GM18870 (cell line): ENCODE data around the gene RBM10.
"Not testable (repeated sequence)": the region's sequence is repeated elsewhere in the genome, so short reads cannot be mapped to it uniquely, and the experiment has no call there.

Experiments
- ATAC-seq: cut with Tn5 transposase; IDR thresholded peaks from one replicate; pipeline ENCODE4 v1.9.1; 2021; ENCODE audit warnings: moderate library complexity; ENCODE audit not compliant: unreplicated experiment

The RBM10 gene, protein sequence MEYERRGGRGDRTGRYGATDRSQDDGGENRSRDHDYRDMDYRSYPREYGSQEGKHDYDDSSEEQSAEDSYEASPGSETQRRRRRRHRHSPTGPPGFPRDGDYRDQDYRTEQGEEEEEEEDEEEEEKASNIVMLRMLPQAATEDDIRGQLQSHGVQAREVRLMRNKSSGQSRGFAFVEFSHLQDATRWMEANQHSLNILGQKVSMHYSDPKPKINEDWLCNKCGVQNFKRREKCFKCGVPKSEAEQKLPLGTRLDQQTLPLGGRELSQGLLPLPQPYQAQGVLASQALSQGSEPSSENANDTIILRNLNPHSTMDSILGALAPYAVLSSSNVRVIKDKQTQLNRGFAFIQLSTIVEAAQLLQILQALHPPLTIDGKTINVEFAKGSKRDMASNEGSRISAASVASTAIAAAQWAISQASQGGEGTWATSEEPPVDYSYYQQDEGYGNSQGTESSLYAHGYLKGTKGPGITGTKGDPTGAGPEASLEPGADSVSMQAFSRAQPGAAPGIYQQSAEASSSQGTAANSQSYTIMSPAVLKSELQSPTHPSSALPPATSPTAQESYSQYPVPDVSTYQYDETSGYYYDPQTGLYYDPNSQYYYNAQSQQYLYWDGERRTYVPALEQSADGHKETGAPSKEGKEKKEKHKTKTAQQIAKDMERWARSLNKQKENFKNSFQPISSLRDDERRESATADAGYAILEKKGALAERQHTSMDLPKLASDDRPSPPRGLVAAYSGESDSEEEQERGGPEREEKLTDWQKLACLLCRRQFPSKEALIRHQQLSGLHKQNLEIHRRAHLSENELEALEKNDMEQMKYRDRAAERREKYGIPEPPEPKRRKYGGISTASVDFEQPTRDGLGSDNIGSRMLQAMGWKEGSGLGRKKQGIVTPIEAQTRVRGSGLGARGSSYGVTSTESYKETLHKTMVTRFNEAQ

DNA sequence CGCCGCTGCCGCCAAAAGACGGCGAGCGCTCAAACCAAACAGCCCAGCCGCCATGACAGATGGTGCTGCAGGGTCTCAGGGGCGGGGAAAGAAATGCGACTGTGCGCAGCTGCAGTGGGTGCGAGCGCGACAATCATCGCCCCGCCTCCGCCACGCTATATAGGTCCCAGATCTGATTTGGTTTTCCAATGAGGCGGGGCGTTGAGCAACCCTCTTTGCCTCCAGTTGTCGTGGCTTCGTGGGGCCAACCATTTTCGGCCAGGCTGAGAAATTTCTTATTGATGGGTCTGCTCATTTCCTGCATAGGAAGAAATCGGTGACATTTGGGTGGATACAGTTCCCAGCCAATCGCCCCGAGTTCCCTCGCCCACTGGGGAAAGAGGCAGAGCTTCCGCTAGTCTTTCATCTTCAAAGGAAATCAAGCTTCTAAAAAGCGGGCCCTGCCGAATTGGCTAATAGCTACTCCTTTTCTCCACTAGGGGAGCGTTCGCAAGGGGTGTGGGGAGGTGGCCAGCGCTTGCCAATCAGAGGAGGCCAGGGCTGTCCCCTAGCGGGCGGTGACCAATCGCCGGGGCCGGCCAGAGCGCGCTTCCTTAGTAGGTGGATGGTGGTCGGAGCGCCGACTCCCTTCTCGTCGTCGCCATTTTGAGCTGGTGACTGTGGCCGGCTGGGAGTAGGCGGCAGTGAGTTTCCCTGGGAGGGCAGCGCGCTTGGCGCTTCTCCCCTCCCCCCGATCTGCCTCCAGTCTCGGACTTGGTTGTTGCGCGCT is at the start of gene RBM10, which contains the start of gene NDUFB11:
TSS of gene RBM10 (plus strand) at position 596 of the 769 bp plus-strand sequence. CDS start 2,261 bp downstream, outside the sequence.
TSS of gene NDUFB11 (minus strand) at position 77 of the 769 bp plus-strand sequence. CDS start at position 54, 23 bp downstream.
- peak; percentile 69 for ATAC-seq

DNA sequence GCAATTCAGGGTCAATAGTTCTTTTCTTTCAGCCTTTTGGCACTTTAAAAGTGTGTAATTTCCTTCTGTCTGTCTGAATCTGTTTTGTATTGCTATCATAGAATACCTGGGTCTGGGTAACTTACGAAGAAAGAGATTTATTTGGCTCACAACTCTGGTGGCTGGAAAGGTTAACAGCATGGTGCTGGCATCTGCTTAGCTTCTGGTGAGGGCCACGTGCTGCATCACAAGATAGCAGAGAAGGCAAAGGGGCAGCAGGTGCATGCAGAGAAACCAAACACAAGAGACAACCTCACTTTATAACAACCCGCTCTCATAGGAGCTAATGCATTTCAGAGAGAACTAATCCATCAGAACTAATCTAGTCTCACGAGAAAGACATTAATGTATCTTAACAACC is 48.0 kb upstream of the RBM10 start:
- no peak for ATAC-seq

DNA sequence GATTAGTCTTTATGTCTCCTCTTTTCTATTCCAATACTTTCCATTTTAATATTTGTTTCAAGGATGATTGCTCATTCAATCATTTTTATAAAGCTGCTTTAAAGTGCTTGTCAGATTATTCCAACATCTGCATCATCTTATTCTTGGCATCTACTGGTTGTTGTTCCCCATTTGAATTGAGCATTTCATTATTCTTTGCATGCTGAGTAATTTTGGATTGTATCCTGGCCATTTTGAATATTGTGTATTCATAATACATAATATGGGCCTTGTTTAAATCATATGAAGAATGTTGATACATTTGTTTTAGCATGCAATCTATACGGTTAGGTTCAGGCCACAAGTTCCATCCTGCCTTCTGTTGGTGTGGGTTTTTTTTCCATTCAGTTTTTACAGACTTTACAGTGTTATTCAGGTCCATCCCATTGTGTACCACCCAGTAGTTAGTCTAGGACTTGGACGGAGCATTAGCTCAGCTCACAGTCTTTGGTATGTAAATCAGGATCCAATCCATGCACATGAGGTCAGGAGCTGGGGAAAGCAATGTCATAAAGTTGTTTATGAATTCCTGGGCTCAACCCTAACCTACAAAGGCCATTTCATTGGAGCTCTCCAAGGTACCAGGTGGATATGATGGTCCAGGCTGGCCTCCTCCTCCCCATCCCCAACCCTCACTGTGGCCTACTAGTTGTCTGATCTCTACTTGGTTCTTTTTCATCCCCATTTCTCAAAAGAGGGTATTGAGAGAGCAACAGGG is 46.5 kb upstream of the RBM10 start:
- ATAC-seq, result no peak

DNA sequence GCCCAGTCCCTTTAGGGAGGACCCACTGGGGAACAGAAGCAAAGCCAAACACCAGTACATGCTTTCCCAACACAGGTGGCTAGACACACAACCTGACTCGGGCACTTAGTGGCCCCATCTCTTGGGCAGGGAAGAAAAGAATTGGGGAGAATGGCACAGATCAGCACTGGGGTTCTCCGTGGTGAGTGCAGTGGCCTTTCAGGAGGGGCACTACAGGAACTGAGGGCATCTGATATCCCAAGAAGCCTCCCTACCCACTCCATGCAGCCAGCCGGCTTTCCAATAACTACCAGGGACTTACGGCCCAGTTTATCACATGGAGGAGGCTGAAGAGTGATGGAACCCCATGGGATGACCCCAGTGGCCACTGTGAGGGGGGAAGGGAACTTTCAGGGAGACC is 43.8 kb upstream of the RBM10 start:
- ATAC-seq, result no peak

DNA sequence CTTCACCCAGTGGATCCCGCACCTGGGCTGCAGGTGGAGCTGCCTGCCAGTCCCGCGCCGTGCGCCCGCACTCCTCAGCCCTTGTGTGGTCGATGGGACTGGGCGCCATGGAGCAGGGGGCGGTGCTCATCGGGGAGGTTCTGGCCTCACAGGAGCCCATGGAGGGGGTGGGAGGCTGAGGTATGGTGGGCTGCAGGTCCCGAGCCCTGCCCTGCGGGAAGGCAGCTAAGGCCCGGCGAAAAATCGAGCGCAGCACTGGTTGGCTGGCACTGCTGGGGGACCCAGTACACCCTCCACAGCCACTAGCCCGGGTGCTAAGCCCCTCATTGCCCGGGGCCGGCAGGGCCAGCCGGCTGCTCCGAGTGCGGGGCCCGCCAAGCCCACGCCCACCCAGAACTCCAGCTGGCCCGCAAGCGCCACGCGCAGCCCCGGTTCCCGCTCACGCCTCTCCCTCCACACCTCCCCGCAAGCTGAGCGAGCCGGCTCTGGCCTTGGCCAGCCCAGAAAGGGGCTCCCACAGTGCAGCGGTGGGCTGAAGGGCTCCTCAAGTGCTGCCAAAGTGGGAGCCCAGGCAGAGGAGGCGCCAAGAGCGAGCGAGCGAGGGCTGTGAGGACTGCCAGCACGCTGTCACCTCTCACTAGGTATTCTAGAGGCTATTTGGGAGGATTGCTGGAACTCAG is 33.9 kb upstream of the RBM10 start:
- not testable (repeated sequence) for ATAC-seq

DNA sequence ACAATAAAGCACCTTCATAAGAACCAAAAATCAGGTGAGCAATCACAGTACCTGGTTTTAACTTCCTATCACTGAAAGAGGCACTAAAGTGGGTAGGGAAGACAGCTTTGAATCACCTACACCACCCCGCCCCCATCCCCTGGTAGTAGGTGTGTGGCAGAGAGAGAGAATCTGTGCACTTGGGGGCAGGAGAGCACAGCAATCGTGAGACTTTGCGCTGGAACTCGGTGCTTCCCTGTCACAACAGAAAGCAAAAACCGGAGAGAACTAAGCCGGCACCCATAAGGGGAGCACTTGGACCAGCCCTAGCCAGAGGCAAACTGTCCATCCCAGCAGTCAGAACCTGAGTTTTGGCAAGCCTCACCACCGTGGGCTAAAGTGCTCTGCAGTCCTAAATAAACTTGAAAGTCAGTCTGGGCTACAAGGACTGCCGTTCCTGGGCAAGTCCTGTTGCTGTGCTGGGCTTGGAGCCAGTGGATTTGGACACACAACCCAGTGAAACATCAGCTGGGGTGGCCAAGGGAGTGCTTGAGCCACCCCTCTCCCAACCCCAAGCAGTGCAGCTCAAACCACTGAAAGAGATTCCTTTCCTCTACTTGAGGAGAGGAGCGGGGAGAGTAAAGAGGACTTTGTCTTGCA is 32.6 kb upstream of the RBM10 start:
- no peak for ATAC-seq

DNA sequence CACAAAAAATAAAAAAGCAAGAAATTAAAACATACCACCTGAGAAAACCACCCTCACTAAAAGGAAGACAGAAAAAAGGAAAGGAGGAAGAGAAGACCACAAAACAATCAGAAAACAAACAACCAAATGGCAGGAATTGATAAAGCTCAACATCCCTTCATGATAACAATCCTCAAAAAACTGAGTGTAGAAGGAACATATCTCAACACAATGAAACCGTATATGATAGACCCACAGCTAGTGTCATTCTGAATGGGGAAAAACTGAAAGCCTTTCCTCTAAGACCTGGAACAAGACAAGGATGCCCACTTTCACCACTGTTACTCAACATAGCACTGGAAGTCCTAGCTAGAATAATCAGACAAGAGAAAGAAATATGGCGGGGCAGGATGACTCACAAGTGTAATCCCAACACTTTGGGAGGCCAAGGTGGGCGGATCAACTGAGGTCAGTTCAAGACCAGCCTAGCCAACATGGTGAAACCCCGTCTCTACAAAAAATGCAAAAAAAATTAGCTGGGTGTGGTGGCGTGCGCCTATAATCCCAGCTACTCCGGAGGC is 28.4 kb upstream of the RBM10 start:
- ATAC-seq, result not testable (repeated sequence)

DNA sequence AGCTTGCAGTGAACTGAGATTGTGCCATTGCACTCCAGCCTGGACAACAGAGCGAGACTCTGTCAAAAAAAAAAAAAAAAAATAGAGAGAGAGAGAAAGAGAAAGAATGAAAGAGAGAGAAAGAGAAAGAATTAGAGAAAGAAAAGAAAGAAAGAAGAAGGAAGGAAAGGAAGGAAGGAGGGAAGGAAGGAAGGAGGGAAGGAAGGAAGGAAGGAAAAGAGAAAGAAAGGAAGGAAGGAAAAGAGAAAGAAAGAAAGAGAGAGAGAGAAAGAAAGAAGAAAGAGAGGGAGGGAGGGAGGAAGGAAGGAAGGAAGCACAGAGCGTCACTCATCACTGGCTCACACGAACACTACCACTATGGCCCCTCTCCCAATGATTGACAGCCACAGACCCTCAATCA is 20.6 kb upstream of the RBM10 start:
- not testable (repeated sequence) for ATAC-seq

DNA sequence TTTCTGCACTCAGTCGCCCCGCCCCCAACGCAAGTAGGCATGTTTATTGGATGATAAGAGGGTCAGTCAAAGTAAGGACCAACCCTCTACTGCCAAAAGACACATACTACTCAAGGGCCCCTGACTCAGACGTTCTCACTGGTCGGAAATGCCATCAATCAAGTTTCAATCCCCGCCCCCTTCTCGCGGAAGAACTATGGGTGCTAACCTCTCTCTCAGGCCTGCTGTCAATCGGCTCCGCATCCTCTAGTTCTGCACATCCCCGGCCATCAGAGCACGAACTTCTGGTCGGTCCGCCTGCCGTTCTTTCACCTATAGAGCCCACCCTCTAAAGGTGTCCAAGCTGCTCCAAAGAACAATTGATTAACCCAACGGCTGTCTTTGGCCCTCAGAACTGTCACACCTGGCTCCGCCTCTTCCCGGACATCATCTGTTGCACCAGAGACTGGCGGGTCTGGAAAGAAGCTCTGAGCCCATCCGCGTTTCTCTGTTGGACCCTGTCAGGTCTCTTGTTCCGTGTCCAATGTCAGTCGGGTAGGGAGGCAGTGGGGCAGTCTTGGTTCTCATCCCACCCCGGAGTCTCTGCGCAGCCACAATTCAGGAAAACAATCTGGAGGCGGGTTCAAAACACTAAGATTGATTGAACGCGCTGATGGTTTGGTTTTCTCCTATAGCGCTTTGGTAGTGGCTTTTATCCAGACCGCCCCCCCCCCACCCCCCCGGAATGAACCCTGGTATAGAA is 15.7 kb upstream of the RBM10 start:
- ATAC-seq, result peak; percentile 96

DNA sequence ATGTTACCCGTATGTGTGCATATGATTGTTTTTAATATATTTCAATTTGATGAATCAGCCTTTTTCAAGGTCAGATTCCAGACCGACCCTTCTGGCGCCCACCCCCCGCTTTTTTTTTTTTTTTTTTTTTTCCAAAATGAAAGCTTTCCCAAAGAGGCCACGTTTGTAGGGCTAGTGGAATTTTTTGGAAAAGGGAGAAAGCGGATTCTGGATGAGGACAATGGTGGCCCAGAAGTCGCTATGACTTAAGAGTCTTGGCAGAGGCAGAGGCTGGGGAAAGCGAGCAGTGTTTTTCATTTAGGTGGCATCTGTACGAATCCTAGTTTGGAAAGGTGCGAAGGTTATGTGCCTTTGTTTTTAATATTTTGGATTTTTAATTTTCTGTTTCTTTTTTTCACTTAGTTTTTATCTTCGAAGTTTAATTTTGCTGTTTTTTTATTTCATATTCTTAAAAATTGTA is 15.1 kb upstream of the RBM10 start:
- ATAC-seq, result no peak

DNA sequence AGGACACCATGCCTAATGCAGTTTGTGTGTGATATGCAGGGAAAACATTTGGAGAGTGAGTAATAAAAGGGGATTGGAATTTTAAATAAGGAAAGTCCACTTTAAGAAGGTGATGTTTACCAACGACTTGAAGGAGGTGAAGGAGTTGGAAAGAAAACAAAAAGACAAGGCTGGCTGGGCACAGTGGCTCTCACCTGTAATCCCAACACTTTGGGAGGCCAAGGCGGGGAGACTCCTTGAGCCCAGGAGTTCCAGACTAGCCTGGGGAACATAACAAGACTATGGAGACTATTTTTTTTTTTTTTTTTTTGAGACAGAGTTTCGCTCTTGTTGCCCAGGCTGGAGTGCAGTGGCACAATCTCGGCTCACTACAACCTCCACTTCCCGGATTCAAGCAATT is 11.5 kb upstream of the RBM10 start:
- ATAC-seq, result no peak

DNA sequence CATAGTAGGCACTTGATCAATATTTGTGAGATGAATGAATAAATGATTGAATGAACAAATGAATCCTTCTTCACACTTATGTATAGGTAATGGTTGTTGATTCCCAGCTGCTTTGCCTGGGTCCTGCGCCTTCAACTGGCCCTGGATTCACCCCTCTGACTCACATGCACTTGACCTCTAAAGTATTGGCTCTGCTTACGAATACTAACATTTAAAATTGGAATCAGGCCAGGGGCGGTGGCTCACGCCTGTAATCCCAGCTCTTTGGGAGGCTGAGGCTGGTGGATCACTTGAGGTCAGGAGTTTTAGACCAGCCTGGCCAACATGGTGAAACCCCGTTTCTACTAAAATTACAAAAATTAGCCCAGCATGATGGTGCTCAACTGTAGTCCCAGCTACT is 9.4 kb upstream of the RBM10 start:
- ATAC-seq, result not testable (repeated sequence)

DNA sequence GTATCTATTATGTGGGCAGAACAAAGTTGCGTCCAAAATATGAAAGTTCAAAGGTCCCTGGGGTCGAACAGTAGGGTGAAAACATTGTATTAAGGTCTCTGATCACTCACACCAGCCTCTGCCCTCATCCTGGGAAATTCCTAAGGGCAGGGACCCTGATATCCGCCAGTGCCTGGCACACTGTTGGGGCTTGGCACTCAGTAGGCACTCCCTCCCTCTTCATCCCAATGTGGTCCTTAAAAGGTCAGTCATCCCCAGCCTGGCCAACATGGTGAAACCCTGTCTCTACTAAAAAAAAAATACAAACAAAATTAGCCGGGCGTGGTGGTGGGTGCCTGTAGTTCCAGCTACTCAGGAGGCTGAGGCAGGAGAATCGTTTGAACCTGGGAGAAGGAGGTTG is 6.8 kb upstream of the RBM10 start:
- ATAC-seq, result no peak

DNA sequence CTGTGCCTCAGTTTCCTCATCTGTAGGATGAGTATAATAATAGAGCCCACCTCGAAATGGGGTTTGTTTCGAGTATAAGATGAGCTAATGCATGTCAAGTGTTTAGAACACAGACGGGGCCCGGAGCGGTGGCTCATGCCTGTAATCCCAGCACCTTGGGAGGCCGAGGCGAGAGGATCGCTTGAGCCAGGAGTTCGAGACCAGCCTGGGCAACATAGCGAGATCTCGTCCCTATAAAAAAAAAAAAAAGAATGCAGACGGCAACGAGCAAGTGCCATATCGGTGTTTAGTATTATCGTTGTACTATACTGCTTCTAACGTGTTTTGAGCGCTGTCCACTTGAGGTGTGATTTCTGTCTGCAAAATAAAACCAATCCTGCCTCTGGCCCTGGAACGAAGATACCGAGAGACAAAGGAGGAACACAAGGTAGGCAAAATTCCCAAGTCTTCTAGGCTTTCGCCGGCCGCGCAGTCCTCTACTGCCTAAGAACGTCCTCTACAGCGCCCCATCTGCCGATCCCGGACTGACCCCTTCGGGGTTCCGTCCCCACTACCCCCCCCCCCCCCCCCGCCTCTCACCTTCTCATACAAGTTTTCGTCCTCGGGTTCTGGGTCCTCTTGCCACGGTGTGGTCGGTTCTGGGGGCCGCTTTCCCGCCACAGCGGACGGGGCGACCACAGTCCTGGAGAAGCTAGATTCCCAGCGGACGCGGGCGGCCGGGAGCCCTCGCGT is 961 bp upstream of the RBM10 start:
- peak; percentile 5 for ATAC-seq

DNA sequence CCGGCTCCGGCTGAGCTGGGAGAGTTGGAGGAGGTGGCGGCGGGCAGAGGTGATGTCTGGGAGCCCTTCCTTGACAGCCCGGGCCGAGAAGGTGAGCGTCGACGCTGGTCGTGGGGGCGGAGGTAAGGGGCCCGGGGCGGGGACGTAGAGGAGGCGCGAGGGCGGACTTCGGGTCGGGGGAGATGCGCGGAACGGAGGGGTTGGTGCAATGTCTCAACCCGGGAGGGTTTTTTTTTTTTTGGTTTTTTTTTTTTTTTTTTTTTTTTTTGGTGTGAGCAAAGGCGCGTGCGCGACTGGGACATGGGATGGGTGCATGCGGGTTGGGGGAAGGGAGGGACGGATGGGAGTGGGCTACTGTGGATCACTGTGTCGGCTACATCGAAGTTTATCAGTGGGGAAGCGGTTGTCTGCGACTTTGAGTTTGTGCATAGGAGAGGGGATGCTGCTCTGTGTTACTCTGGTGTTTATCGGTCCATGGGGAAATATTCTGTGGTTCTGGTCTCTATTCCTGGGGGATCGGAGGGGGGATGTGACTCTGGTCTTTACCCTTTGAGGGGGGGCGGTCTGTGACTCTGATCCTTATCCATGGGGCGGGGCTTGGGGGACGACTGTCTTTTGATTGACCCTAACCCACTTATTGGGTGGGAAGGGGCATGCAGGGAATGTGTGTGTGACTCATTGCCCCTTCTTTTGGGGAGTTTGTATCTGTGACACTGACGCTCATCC is 537 bp downstream of the RBM10 start:
- ATAC-seq, result no peak

DNA sequence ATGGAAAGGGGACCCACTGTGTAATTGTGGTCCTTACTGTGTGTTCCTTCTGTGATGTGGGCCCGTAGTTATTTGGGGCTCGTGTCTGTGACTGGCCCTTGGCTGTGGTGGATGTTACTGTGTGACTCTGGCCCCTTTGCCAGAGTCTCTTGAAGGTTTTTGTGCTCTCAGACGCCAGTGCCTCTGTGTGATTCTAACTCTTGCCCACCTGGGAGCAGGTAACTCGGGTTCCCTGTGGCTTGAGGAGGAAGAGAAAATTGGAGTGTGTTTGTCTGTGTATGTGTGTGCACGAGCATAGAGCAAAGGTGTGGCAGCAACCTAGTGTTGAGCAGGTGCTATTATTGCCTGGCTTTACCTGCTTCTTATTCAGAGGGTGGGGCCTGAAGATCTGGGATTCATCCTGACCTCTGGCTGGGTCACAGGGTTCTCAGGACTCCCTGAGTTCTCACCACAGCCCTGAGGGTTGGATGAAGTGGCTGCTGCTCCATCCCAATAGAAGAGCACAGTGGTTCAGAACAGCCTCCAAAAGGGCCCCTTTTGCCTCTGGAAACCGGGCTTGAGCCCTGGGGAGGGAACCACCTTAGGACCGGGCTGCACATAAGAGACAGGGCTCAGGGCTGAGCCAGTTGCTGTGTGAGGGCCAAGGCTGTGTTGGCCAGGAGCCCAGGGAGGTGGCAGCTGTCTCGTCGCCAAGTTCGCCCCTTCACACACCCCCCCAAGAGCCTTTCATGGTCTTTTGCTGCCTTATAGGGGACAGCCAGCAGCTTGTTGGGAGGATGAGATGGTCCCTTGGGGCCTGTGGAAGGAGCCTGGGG is 1.3 kb downstream of the RBM10 start:
- ATAC-seq, result no peak
